Measurements from ENCODE around the gene CISD2.

DNA sequence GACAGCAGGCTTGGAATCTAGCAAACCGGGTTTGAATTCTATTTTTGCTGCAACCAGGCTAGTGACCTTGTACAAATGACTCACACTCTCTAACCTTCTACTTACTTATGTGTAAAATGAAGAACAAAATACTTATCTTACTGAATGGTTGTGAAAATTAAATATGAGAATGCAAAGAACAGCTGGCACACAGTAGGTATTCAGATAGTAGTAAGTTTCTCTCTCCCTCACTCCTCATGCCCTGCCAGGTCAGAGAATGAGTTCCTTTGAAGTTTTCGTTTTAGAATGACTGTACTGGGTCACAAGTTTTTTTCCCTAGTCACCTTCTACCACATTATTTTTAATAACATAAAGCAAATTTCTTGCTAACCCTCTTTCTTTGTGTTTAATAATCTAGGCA lies 33.0 kb downstream of the CISD2 start:
- TF ChIP-seq, protein P1, sequence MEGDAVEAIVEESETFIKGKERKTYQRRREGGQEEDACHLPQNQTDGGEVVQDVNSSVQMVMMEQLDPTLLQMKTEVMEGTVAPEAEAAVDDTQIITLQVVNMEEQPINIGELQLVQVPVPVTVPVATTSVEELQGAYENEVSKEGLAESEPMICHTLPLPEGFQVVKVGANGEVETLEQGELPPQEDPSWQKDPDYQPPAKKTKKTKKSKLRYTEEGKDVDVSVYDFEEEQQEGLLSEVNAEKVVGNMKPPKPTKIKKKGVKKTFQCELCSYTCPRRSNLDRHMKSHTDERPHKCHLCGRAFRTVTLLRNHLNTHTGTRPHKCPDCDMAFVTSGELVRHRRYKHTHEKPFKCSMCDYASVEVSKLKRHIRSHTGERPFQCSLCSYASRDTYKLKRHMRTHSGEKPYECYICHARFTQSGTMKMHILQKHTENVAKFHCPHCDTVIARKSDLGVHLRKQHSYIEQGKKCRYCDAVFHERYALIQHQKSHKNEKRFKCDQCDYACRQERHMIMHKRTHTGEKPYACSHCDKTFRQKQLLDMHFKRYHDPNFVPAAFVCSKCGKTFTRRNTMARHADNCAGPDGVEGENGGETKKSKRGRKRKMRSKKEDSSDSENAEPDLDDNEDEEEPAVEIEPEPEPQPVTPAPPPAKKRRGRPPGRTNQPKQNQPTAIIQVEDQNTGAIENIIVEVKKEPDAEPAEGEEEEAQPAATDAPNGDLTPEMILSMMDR (IDR thresholded peaks at IDR 0.05) = no peak
- TF ChIP-seq NPAS2 (CRISPR knock-in tag; IDR thresholded peaks at IDR 0.05; ENCODE audit: borderline replicate concordance) (no peak), FOSL2 (IDR thresholded peaks at IDR 0.05) (no peak), FOSL2 (CRISPR knock-in tag; IDR thresholded peaks at IDR 0.05) (no peak), JUN (IDR thresholded peaks at IDR 0.05) (no peak), ESRRA (IDR thresholded peaks at IDR 0.05; ENCODE audit: borderline replicate concordance, low read length) (no peak), POLR2A (IDR thresholded peaks at IDR 0.05; ENCODE audit: low read length) (no peak), RAD21 (conservative IDR thresholded peaks at IDR 0.05 in 1 of 2, IDR thresholded peaks at IDR 0.05 in 1 of 2) (no peak), NR3C1 (IDR thresholded peaks at IDR 0.05) (no peak), FOXS1 (CRISPR knock-in tag; IDR thresholded peaks at IDR 0.05) (no peak), KDM1A (IDR thresholded peaks at IDR 0.05; ENCODE audit: low read depth) (no peak), HMGXB4 (CRISPR knock-in tag; IDR thresholded peaks at IDR 0.05; ENCODE audit: borderline replicate concordance) (no peak), ELK1 (IDR thresholded peaks at IDR 0.05; ENCODE audit: low read depth, low read length) (no peak), RFX5 (IDR thresholded peaks at IDR 0.05) (no peak)
- TF ChIP-seq, protein P2, sequence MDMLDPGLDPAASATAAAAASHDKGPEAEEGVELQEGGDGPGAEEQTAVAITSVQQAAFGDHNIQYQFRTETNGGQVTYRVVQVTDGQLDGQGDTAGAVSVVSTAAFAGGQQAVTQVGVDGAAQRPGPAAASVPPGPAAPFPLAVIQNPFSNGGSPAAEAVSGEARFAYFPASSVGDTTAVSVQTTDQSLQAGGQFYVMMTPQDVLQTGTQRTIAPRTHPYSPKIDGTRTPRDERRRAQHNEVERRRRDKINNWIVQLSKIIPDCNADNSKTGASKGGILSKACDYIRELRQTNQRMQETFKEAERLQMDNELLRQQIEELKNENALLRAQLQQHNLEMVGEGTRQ (IDR thresholded peaks at IDR 0.05) = no peak

All from A549 (cell line).